Measurements from ENCODE around the gene PNISR. TPM values are rescaled to one million over a fixed set of nuclear protein-coding genes. Genes with fewer than 3 reads are reported as not detected.

The PNISR gene
- total RNA-seq, 2 donors from 2014 or later = 114 to 207 TPM

DNA sequence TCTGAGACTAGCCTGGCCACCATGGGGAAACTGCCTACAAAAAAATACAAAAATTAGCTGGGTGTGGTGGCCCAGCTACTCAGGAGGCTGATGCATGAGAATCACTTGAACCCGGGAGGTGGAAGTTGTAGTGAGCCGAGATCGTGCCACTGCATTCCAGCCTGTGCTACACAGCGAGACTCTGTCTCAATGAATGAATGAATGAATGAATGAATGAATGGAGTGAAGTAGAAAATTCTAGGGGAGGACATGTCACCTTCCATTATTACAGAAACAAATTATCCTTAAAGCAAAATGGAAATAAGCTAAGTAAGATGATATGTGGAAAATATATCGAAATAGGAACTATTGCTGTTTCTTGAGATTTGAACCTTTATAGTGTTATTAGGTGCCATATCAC lies 2.9 kb upstream of the PNISR start:
- Histone ChIP-seq H3K27me3 (replicated peaks; ENCODE audit: insufficient read depth) (no peaks in the 10 kb centered on the region), H3K36me3 (no peaks in the 10 kb centered on the region), H3K27ac (no peak overlapping the region), H3K4me3 (no peak overlapping the region), H3K9me3 (no peaks in the 10 kb centered on the region), H3K4me1 (ENCODE audit: control insufficient read depth in 1 of 2, low read depth in 2 of 2) (peaks cover 23 to 33% of the 10 kb centered on the region in 2 donors)
- no peak for ATAC-seq (ENCODE audit: insufficient number of reproducible peaks, low FRiP score, low read depth)
- TF ChIP-seq CTCF (IDR thresholded peaks at IDR 0.05) = no peak
- DNase-seq (ENCODE audit: low spot score) = no peak

DNA sequence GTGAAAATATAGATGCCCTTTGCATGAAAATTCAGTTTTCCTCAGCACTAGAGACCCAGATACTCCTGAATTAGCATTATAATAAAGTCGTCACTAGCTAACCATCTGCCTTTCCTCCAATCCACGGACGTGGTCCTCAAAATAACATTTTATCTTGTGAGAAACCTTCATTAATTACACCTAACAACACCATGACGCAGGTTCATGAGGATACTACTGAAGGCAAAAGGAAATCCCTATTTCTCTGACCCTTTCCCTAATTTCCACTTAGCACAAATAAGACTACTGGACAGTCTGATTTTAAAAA lies 1.3 kb upstream of the PNISR start:
- Histone ChIP-seq H3K9me3 (no peaks in the 10 kb centered on the region), H3K4me3 (peak overlapping the region; percentile 94), H3K36me3 (no peaks in the 10 kb centered on the region), H3K27ac (peak overlapping the region; percentile 93 to 99), H3K4me1 (ENCODE audit: control insufficient read depth in 1 of 2, low read depth in 2 of 2) (peaks cover 29 to 49% of the 10 kb centered on the region in 2 donors), H3K27me3 (replicated peaks; ENCODE audit: insufficient read depth) (no peaks in the 10 kb centered on the region)
- no peak for ATAC-seq (ENCODE audit: insufficient number of reproducible peaks, low FRiP score, low read depth)
- DNase-seq (ENCODE audit: low spot score) = no peak
- TF ChIP-seq CTCF (IDR thresholded peaks at IDR 0.05) = no peak

- no peaks in the 10 kb centered on the region for H3K36me3 ChIP-seq
- DNase-seq (ENCODE audit: low spot score) (peak; percentile 79), ATAC-seq (ENCODE audit: insufficient number of reproducible peaks, low FRiP score, low read depth) (peak; percentile 77)
- H3K27ac ChIP-seq = peak overlapping the region; percentile 93 to 99
- TF ChIP-seq CTCF (IDR thresholded peaks at IDR 0.05) = peak; percentile 34
- peaks cover 35 to 55% of the 10 kb centered on the region in 2 donors for H3K4me1 ChIP-seq (ENCODE audit: control insufficient read depth in 1 of 2, low read depth in 2 of 2)
- no peaks in the 10 kb centered on the region for H3K9me3 ChIP-seq
- peak overlapping the region; percentile 94 for H3K4me3 ChIP-seq
- H3K27me3 ChIP-seq (replicated peaks; ENCODE audit: insufficient read depth) = no peaks in the 10 kb centered on the region
These were observed 741 bp upstream of the PNISR start for GRCh38 chr6:99425647-99426450.

GRCh38 chr6:99424022-99424421 lies 1.1 kb downstream of the PNISR start:
- DNase-seq (ENCODE audit: low spot score) (no peak), ATAC-seq (ENCODE audit: insufficient number of reproducible peaks, low FRiP score, low read depth) (no peak)
- Histone ChIP-seq H3K4me3 (peak overlapping the region; percentile 94), H3K4me1 (ENCODE audit: control insufficient read depth in 1 of 2, low read depth in 2 of 2) (peaks cover 47 to 64% of the 10 kb centered on the region in 2 donors), H3K9me3 (no peaks in the 10 kb centered on the region), H3K27ac (peak overlapping the region in 1 of 2 donors; percentile 99), H3K36me3 (no peaks in the 10 kb centered on the region), H3K27me3 (replicated peaks; ENCODE audit: insufficient read depth) (no peaks in the 10 kb centered on the region)
- TF ChIP-seq CTCF (IDR thresholded peaks at IDR 0.05) = no peak

DNA sequence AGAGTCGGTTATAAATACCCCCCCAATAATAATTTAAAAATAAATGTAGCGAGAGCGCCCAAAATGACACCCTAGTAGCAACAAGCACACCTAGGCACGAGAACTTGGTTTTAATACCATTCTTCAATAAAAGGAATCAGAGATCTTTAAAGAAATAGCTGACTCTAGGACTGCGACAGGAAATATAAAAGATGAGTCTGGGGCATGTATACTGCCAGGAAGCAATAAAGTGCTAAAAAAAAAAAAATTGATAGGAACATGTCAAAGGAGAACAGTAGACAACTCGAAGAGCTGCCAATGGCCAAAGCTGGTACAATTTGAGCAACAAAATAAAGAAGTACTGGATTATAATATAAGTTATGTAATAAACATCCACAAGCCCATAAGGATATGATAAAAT lies 2.2 kb downstream of the PNISR start:
- DNase-seq (ENCODE audit: low spot score) (no peak), ATAC-seq (ENCODE audit: insufficient number of reproducible peaks, low FRiP score, low read depth) (no peak)
- H3K27me3 ChIP-seq (replicated peaks; ENCODE audit: insufficient read depth) = no peaks in the 10 kb centered on the region
- H3K27ac ChIP-seq = no peak overlapping the region
- peaks cover 51 to 69% of the 10 kb centered on the region in 2 donors for H3K4me1 ChIP-seq (ENCODE audit: control insufficient read depth in 1 of 2, low read depth in 2 of 2)
- H3K9me3 ChIP-seq = no peaks in the 10 kb centered on the region
- peak overlapping the region; percentile 94 for H3K4me3 ChIP-seq
- no peaks in the 10 kb centered on the region for H3K36me3 ChIP-seq
- no peak for TF ChIP-seq CTCF (IDR thresholded peaks at IDR 0.05)

Measured in thoracic aorta (tissue), 2 donors.